HG03039 (cell line): Measurements from ENCODE around the gene ARL8A.
"Not testable (repeated sequence)": the region's sequence is repeated elsewhere in the genome, so short reads cannot be mapped to it uniquely, and the experiment has no call there.

Experiments used
- ATAC-seq: cut with Tn5 transposase; IDR thresholded peaks from one replicate; pipeline ENCODE4 v1.9.1; 2021; ENCODE audit warnings: mild to moderate bottlenecking, moderate library complexity; ENCODE audit not compliant: unreplicated experiment

The ARL8A gene

DNA sequence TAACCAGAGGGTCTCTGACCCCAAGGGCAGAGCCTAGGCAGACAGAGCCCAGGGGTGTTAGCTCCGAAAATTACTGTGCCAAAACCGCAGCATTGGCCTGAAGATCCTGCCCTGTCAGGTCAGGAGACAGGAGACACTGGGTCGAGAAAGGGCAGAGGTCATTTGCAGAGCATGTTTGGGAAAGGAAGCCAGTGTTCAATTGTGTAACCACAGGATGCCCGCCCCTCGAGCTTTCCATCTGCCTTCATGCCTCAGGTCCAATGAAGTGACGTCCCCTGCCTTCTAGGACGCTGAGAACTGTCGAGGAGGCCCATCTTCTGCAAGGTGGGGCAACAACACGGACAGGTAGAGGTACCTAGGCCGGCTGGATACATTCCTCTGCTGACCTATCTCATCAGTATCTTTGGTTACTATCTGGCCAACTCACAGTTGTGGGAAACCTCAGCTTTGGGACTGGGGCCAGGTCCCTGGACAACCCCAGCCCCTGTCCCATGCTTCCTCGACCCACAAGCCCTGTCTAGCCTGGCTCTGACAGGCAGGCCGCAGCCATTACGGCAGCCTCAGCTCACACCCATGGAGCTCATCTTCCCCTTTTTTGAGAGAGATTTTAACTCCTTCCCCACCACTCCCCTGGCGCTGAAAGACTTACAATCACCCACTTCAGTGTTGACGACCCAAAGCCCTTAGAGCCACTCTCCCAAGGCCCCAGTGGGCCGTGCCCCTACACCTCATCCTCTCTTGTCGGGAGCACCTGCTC is 1.3 kb downstream of the ARL8A start:
- peak; percentile 22 for ATAC-seq

DNA sequence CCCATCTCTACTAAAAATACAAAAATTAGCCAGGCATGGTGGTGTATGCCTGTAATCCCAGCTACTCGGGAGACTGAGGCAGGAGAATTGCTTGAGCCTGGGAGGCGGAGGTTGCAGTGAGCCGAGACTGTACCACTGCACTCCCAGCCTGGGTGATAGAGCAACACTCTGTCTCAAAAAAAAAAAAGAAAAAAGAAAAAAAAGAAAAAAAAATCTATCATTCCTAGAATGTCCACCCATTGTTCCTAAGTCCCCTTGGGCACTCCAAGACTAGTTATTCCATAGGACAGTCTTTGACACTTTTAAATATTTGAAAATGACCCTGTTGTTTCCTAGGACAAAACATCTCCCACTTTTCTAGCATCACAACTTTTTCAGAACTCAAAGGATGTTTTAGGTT is 3.1 kb downstream of the ARL8A start:
- ATAC-seq = not testable (repeated sequence)

DNA sequence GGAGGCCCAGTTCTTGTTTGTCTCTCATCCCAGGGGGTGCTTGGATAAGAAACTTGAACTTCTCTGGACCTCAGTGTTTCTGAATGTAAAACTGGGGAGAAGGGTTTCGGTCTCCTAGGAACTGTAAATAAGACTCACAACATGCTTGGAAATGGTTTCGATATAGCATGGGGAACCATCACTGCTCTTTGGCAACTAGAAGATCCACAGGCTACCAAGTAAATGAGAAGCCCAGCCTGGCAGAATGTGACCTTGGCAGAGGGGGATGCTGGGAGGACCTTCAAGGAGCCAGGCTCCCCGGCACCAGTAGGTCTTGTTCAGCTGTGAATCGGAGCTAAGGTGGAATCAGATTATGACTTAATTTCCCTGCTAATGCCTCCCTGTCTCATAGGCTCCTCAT is 3.7 kb downstream of the ARL8A start:
- ATAC-seq = no peak

DNA sequence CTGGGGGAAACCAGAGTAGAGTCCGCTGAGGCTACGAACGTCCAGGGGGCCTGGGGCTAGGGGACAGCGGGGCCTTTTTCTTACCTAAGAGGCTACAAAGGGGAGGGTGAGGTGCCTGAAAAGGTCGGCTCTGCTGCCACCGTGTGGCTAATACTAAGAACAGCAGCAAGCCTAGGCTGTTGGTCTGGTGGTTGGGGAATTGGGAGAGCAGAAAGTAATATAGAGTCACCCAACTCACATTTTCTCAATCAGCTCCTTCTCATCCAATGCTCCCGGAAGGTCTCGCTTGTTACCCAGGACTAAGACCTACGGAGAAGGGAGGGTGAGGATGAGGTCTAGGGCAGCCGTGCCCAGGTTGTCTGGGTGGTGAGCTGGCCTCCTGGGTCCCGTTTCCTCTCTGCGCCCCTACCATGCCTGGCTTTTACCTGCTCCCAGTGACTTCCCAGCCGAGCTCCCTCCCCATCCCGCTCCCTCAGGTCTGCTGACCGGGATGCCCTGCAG is 9.3 kb downstream of the ARL8A start:
- no peak for ATAC-seq

DNA sequence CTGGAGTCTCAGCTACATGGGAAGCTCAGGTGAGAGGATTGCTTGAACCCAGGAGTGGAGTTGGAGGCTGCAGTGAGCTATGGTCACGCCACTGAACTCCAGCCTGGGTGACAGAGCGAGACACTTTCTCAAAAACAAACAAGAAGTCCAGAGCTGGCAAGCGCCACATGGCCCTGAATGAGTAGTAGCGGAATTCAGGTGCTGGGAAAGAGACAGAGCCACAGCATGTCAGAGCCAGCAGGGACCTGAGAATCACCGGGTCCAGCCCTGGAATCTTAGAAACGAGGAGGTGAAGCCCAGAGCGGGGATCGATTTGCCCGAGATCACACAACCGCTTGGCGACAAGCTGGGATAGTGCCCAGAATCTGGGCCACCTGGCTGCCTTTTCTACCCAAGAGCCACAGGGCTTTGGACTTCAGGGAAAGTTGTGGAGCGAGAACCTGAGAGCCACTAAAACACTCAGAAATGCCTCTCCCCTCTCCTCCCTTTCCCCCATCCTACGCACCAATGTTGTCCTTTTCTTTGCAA is 9.8 kb downstream of the ARL8A start:
- ATAC-seq = no peak

DNA sequence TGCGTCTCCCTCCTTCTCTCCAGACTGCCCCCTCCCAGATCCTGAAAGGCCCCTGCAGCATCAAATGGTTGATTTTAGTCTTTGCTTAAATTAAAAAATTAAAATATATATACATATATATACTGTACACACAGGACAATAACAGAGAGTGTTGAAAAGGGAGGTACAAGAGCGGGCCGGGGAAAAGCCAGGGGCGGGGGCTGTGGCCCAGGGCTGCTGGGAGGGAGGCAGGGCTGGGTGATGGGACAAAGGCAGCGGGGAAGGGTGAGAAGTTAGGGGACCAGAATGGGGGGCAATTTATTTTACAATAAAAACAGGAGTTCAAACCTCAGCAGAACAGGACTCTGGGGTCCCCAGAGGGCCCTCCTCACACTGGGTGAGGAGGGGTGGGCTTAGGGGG is 10.5 kb downstream of the ARL8A start:
- no peak for ATAC-seq

DNA sequence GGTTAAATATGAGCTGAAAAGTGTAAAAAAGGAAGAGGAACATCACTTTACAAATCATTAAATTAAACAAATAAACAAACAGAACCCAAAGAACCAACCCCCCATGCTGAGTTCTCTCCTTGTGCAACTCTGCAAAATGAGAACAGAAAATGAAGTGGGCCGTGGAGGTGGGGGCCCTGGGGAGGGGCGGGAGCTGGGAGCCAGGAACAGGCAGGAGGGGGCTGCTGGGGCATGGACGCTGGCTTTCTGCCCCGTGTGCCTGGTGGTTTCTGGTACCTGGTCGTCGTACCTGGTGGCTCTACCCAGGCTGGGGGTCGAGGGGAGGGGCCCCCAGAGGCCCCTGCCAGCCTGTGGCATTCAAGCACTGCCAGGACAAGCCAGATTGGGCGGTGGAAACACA is 11.0 kb downstream of the ARL8A start:
- no peak for ATAC-seq

DNA sequence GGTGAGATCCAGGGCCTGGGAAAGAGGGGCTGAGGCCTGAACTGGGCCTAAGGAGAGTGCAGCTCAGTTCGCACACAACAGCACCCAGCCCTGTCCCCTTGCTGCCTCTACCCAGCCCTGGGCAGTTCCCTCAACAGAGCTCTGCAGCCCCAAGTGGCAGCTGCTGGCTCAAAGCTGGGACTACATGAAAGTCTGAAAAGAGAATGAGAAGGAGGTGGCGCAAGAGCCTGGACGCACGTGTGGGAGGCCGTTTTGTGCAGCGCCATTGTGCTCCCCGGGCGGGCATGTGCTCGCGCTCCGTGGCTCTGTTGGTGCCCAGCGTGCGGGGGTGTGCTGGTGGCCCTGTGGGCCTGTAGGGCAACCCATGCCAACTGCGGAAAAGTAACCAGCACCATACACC is 11.5 kb downstream of the ARL8A start:
- ATAC-seq = no peak

DNA sequence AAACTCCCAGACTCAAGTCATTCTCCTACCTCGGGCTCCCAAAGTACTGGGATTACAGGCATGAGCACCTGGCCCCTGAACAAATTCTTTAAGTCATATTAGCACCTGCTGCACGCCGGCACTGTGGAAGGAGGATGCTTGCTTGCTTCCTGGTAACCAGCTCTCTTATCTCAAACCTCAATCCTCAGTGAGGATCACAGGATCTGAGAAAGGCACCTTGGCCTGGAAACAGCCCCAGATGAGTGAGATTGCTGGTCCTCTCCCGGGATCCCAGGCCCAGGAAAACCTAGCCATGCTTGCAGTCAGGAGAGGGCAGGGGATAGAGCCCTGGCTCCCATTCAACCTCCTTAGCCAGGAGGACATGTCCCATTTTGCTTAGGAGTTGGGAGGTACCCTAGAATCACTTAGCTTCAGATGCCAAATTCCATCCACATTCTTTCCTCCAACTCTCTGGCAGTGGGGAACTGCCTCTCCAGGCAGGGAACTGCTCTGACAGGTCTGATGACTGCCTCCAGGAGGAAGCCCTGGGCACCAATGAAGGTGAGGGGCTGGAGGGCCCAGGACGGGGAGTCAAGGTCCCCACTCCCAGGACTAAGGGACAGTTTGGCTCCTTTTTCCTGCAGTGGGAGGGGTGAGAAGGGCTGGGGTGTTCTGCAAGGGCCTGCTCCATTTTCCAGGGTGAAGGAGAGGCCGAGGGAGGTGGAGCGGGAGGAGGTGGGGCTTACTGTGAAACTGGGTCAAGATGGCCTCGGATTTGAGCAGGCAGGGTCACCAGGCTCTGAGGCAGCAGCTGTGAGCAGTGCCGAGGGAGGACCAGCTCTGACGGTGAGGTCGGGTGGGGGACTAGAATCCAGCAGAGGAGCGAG is 12.3 kb downstream of the ARL8A start:
- ATAC-seq = no peak

DNA sequence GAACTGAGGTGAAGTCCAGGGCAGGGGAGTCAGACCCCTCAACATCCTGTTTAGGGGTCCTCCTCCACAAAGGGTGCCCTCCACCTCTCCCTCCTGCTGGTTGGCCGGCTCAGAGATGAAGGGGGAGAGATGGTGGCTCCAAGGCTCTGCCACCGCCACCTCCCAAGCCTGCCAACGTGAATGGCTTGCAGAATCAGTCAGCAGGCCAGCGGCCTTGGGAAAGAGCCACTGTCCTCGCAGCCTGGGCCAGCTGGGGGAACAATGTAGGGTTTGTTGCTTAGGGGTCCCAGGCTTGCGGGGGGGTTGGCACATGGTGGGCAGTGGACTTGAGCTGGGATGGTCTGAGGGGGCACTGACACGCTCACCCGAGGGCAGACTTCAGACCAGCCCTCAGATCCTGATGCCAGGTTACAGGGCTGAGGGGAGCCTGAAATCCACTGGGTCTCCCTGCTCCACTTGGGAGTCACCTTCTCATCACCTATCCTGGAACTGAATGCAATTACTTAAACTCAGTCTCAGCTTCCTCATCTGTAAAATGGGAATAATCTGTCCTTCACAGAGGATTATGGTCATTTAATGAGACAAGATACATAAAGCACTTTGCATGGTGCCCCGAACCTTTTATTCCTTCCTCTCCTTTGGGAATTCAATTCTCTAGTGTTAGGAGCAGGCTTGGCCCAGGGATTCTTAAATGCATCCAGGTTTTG is 13.6 kb downstream of the ARL8A start:
- ATAC-seq = no peak

DNA sequence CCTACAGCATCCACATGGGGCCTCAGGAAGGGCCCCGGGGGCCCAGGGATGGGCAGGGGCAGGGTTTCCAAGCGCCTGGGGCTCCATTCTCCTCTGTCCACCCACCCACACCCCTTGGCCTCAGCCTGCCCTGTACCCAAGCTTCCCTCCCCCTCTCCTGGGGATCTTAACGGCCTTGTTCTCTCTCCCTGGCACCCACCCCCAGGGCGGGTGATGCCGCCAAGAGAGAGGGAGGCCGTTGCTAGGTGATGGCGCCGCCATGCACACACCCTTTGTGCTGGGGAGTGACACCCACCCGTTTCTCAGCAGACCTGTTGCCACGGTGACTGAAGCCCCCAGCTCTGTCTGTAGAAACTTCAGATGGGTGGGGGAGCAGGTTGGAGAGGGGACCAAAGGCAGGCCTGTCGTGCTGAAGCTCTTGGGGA is 14.2 kb downstream of the ARL8A start:
- no peak for ATAC-seq

DNA sequence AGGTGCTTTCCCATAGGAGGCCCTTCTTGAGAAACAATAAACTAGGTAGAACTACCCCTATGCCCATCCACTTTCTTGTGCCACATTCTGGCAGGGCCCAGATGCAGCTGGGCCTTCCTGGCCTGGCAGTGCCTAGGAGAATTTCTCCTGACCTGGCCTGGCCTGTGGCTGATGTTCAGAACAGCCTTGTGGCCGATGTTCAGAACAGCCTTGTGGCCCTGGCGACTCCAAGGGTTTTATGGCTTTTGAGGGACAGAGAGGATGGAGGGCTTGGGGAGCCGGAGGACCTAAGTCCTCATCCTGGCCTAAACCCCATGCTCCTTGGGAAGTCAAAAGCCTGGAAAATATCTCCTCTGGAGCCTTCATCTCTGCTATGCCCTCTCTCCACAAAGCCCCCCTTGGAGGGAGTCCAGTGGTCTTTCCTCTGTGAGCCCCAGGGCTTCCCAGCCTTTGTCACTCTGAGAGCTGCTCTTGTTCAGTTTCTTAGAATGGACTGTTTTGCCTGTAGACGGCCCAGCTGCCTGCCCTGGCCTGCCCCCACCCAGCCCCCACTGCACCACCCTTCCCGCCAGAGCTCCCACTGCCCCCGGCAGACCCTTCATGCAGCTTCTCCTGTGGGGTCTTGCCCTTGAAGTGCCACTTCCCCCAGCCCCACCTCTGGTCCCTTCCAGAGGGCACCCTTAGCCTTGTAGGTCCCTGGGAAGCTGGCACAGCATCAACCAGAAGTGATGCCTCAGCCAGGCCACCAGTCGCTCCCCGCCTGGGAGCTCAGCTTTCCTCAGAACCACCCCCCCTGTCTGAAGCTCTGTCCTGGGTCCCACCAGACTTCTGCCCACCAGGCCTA is 14.9 kb downstream of the ARL8A start:
- ATAC-seq = no peak

DNA sequence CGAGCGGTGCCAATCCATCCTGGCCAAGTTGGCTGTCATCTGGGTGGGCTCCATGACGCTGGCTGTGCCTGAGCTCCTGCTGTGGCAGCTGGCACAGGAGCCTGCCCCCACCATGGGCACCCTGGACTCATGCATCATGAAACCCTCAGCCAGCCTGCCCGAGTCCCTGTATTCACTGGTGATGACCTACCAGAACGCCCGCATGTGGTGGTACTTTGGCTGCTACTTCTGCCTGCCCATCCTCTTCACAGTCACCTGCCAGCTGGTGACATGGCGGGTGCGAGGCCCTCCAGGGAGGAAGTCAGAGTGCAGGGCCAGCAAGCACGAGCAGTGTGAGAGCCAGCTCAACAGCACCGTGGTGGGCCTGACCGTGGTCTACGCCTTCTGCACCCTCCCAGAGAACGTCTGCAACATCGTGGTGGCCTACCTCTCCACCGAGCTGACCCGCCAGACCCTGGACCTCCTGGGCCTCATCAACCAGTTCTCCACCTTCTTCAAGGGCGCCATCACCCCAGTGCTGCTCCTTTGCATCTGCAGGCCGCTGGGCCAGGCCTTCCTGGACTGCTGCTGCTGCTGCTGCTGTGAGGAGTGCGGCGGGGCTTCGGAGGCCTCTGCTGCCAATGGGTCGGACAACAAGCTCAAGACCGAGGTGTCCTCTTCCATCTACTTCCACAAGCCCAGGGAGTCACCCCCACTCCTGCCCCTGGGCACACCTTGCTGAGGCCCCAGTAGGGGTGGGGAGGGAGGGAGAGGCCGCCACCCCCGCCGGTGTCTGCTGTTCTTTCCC is 16.5 kb downstream of the ARL8A start:
- no peak for ATAC-seq

DNA sequence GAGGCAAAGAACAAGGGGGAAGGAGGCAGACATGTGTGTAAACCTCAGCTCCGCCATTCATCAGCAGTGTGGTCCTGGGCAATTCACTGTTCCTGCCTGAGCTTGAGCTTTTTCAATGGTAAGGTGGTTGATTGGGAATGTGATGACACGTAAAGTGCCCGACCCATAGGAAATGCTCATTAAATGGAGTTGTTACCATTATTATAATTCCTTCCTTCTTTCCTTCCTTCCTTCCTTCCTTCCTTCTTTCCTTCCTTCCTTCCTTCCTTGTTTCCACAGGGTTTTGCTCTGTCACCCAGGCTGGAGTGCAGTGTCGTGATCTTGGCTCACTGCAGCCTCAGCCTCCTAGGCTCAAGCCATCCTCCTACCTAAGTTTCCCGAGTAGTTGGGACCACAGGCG is 17.5 kb downstream of the ARL8A start:
- ATAC-seq = no peak

DNA sequence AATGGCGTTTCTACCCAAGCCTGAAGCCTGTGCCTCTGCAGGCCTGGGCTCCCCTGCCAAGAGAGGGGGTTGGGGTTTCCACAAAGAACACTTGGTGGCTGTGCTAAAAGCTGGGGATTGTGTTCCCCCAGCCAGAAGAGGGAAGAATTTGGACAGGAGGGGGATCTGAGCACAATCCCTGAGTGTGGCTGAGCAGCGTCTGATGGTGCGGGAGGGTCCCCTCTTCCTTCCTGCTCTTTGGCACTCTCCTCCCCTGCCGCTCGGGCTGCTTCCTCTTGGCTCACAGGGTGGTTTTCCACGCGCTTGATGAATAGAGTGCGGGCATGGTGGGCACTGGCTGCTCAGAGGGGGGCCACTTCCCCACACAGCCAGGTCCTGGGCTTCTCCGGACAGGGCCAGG is 18.1 kb downstream of the ARL8A start:
- ATAC-seq = no peak

DNA sequence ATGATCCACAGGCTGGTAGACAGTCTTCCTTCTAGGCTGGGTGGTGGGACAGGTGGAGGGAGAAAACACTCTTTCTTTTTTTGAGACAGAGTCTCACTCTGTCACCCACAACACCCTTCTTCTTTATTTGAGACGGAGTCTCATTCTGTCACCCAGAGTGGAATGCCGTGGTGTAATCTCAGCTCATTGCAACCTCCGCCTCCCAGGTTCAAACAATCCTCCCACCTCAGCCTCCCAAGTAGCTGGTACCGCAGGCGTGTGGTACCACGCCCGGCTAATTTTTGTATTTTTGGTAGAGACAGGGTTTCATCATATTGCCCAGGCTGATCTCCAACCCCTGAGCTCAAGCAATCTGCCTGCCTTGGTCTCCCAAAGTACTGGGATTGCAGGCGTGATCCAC is 18.9 kb downstream of the ARL8A start:
- ATAC-seq = no peak

DNA sequence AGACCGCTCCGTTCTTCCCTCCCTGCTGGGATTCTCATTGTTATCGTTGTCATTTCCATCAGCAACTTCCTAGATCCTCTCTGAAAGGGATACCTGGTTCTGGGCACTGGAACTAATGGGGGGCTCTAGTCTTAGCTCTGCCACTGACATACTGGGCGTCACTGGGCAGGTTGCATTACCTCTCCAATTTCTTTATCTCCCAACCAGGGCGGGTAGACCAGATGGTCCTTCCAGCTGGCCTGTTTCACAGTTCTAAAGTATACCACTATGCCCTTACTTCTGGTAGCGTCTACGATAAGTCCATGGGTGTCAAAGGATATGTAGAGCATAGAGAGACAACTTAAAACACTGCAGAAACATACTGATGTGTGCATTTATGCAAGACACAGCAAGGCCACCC is 20.4 kb downstream of the ARL8A start:
- no peak for ATAC-seq

DNA sequence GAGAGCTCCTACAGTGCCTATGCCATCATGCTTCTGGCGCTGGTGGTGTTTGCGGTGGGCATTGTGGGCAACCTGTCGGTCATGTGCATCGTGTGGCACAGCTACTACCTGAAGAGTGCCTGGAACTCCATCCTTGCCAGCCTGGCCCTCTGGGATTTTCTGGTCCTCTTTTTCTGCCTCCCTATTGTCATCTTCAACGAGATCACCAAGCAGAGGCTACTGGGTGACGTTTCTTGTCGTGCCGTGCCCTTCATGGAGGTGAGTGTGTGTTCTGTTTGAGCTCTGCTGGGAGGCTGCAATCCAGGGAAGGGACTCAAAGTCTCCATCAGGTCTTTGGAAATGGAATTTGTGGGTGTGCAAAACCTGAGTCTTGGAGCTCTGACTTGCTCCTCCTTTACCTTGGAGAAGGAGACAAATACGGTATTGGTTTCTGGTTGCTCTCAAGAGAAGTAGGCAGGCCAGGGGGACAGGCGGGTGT is 21.2 kb downstream of the ARL8A start:
- ATAC-seq = no peak

DNA sequence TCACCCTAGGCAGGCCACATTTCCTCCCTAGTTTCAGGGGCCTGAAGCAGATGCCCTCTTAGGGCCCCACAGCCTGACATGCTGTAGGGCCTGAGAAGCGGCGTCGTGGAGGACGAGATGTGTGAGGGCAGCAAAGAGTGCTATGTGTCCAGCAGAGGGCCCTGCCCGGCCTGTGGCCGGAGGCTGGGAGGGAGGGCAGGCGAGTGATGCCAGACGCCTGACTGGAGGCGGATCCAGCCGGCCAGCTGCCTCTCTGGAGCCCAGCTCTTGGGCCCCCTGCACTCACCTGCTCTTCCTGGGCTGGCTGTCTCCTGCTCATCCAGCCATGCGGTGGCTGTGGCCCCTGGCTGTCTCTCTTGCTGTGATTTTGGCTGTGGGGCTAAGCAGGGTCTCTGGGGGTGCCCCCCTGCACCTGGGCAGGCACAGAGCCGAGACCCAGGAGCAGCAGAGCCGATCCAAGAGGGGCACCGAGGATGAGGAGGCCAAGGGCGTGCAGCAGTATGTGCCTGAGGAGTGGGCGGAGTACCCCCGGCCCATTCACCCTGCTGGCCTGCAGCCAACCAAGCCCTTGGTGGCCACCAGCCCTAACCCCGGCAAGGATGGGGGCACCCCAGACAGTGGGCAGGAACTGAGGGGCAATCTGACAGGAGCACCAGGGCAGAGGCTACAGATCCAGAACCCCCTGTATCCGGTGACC is 21.8 kb downstream of the ARL8A start, which contains the start of gene GPR37L1:
TSS of gene GPR37L1 (plus strand) at position 279 of the 697 bp plus-strand sequence. CDS start at position 326, 47 bp downstream.
- ATAC-seq = no peak
